GM21447 (cell line): ENCODE data around the gene CFAP74.

Experiments
- ATAC-seq: cut with Tn5 transposase; IDR thresholded peaks from one replicate; pipeline ENCODE4 v1.9.1; 2021; ENCODE audit not compliant: unreplicated experiment

The CFAP74 gene

DNA sequence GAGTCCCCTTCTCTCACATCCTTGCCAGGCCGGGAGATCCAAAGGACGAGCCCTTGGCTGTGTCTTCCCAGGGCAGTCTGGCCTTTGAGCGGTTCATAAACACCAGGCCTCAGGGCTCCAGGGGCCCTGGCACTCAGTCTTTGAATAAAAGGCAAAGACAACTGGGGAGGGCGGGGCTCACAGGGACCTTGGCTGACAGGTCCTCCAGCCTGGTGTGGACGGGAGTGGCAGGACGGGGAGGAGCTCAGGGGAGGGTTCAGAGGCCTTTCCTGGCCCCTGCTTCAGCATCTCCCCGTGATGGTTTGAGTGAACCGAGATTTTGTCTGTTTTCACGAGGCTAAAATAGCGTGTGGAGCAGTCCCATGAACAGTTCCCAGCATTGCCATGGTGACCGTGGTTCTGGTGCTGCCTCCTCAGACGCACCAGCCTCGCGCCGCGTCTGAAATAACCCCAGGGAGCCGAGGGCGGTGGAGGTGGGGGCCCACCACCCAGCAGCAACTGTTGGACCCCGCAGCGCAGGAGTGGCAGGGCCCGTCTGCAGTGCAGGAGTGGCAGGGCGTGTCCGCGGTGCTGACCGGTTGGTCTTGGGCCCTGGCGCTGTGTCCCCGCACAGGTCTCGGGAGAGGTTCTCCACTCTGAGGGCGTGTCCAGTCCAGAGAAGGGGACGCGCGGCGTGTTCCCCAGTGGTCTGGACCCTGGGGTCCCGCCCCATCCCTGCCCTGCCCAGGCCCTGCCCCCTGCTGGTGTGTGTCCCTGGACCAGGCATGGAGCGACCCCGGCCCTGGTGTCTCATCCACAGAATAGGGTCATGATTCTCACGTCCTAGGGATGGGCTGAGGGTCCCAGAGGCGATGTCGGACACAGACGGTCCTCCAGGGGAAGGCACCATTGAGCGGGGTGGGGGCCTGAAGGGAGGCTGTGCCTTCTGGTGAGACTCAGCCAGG, 39.5 kb upstream of the CFAP74 start:
- no peak for ATAC-seq

GRCh38 chr1:2041887-2042286, 38.3 kb upstream of the CFAP74 start:
- ATAC-seq: no peak

GRCh38 chr1:2041305-2041704, 37.7 kb upstream of the CFAP74 start:
- ATAC-seq: no peak

DNA sequence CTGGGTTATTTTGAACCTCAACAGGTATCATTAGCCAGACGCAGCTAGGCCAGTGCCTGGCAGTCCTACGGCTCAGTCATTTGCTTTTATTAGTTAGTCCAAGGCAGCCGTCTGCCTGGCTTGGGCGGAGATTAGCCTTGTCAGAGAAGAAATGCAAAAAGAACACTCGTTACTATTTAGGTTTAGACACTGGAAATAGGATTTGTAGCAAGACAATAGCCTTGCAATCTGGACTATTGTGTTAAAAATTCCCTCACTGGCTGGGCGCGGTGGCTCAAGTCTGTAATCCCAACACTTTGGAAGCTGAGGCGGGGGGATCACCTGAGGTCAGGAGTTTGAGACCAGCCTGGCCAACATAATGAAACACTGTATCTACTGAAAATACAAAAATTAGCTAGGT, 35.7 kb upstream of the CFAP74 start:
- no peak for ATAC-seq

GRCh38 chr1:2038229-2038628, 34.6 kb upstream of the CFAP74 start:
- no peak for ATAC-seq

DNA sequence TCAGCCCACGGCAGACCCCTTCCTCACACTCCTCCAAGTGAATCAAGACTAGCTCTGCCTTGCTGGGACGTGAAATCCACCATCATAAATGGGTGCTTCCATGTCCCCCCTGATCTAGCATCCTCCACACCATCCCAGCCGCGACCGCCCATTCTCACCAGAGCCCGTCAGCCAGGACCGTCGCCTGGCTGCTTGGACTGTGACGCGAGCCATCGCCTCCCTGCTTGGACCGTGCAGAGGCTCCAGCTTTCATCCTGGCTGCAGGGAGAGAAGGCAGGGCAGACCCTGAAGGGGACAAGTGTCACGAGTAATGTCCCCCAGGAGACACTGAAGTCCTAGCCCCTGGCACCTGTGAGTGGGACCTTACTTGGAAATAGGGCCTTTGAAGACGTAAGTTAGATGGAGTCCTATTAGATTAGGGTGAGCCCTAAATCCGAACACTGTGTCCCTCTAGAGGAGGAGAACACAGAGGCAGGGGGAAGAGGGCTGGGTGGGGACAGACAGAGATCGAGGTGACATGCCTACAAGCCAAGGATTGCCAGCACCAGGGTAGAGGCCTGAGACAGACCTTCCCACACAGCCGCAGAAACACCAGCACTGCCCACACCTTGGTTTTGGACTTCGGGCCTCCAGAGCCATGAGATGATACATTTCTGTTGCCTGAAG, 33.9 kb upstream of the CFAP74 start:
- no peak for ATAC-seq

- no peak for ATAC-seq
Observed at GRCh38 chr1:2036287-2036686, 32.7 kb upstream of the CFAP74 start.

DNA sequence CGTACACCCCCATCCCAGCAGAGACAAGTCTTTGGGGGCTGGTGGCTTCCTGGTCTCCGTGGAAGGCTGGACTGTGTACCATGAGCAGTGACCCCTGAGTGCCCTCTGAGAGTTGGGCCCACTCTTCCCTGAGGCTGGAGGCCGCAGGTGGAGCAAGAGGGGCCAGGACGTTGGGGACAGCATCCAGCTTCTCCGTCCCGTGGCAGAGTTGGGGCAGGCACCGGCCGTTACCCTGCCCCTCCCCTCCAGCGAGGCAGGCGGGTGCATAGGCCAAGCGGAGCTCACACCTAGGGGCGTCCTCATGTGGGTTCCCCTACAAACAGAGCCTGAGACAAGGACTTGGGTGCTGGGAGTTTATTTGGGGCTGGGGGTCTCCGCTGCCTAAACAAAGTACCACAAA, 29.6 kb upstream of the CFAP74 start:
- ATAC-seq: no peak

DNA sequence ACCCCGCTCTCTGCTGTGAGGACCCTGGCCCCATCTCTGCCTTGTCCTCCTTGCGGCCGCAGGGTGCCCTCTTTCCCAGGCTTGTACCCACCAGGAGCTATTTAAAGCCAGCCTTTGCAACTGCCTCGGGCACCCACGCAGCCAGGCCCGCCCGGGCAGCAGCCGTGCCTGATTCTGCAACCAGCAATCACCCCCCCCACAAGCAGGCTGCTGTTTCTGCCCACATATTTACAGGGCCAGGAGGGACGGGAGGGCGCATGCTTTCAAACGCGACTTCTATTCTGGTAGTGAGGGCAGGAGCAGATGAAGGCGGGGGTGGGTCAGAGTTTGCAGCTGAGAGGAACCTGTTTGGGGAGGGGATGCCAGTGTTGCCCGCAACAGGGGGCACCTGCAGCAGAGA, 29.2 kb upstream of the CFAP74 start:
- no peak for ATAC-seq

DNA sequence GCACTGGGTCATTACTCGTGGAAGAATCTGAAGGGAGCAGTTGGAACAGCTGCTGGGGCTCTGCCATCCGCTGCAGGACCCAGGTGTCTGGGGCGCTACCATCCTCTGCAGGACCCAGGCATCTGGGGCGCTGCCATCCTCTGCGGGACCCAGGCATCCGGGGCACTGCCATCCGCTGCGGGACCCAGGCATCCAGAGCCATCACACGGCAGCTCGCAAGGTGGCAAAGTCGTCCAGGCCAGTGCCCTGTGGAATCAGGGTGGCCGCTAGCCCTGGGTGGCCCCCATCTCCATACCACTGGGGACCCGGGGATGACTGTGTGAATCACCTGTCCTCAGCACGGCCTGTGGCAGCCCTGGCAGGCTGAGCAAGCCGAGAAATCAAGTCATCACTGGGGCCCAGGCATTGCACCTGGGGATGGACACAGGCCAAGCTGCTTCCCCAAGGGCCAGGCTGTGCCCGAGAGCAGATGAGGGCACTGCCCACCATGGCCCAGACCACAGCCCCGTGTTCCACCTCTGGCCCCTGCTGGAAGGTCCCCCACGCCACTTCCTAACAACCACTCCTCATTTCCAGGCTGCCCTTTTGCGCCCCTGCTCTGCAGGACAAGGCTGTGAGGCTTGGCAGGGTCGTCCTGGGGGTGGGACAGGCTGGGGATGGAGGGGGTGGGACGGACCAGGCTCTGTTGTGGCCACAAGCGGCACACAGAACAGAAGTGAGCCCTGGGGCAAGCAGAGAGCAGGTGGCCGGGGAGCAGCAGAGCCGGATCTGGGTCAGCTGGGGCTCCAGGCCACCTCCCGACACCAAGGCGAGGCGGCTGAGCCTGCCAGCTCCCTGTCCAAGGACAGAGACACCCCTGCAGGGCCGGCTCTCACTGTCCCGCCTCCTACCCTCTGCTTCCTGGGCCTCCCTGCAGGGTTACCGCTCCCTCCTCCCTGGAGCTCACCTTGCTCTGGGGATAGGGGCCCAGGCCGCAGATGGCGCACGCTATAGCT, 28.3 kb upstream of the CFAP74 start:
- ATAC-seq: no peak

GRCh38 chr1:2030076-2030871, 26.7 kb upstream of the CFAP74 start:
- no peak for ATAC-seq

- ATAC-seq: no peak
Observed at GRCh38 chr1:2029561-2029960, 26.0 kb upstream of the CFAP74 start.

DNA sequence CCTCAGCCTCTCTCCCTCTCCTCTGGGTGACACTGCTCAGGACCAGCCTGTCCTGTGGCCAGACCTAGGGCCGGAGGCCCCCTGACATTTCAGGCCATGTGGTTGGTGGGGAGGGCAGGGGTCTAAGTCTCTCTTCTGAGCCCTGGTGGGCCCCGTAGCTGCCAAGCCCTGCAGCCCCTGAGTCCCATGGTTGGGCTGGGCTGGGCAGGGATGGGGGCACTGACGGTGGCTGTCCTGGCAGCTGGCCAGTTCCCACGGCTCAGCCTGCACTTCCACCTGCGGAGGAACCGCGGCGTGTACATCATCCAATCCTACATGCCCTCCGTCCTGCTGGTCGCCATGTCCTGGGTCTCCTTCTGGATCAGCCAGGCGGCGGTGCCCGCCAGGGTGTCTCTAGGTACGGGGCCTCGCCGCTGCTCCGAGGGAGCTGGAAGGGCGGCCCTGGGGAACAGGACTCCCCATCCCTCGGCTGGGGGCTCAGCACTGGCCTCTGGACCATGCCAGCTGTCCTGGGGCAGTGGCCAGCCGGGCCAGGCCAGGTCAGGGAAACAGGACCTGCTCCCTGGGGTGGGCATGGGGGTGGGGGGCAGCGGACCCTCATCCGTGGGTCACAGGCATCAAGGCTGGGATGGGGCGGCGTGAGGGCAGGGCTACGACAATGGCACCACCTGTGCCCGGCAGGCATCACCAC, 25.4 kb upstream of the CFAP74 start:
- no peak for ATAC-seq

DNA sequence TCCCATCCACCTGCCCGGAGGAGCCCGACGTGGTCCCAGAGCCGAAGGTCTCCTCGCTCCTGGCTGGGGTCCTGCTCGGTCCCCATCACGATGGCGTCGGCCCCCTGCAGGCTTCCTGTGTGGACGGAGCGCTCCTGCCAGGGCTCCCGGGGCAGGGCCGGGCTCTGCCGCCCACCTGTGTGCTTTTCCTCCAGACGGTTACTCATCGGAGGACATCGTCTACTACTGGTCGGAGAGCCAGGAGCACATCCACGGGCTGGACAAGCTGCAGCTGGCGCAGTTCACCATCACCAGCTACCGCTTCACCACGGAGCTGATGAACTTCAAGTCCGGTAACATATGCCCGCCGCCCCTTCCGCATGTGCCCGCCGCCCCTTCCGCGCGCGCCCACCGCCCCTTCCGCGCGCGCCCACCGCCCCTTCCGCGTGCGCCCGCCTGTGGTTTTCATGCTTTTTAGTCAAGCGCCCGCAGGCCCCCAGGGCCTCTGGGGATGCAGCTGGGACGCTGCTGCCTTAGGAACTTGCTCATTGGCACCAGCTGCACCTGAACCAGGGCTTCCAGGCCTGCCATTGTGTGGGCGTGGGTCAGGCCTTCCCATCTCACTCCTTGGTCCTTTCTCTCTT, 24.5 kb upstream of the CFAP74 start:
- no peak for ATAC-seq

DNA sequence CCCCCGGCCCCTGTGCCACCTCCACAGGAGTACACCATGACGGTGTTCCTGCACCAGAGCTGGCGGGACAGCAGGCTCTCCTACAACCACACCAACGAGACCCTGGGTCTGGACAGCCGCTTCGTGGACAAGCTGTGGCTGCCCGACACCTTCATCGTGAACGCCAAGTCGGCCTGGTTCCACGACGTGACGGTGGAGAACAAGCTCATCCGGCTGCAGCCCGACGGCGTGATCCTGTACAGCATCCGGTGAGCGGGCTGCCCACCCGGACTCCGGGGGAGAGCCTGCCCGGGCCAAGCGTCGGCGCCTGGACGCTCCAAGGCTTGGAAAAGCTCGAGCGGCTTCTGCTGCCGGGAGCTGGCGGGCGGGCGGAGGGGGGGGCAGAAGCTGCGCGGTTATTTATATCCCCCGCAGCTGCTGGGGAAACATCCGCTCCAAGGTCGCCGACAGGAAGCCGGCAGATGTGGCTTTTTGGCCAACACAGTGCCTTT, 21.9 kb upstream of the CFAP74 start:
- ATAC-seq: no peak

GRCh38 chr1:2024887-2025286, 21.3 kb upstream of the CFAP74 start:
- ATAC-seq: no peak

DNA sequence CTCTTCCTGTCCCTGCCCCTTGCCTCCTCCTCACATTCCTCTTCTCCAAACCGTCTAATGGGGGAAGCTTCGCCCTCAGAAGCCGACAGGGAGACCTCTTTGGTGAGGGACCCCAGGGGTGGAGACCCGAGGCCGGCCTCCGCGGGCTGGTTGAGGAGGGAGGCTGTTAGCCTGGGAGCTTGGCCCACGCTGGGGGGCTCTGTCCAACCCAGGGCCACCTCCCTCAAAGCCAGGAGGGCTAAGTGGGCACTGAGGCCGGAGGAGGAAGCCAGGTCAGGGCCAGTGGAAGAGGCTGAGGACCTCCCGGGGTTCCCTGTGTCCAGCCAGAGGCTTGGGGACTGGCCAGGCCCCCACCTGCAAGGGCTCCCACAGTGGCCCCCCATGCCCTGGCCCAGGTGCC, 20.9 kb upstream of the CFAP74 start:
- ATAC-seq: no peak

GRCh38 chr1:2023187-2023586, 19.6 kb upstream of the CFAP74 start:
- no peak for ATAC-seq

DNA sequence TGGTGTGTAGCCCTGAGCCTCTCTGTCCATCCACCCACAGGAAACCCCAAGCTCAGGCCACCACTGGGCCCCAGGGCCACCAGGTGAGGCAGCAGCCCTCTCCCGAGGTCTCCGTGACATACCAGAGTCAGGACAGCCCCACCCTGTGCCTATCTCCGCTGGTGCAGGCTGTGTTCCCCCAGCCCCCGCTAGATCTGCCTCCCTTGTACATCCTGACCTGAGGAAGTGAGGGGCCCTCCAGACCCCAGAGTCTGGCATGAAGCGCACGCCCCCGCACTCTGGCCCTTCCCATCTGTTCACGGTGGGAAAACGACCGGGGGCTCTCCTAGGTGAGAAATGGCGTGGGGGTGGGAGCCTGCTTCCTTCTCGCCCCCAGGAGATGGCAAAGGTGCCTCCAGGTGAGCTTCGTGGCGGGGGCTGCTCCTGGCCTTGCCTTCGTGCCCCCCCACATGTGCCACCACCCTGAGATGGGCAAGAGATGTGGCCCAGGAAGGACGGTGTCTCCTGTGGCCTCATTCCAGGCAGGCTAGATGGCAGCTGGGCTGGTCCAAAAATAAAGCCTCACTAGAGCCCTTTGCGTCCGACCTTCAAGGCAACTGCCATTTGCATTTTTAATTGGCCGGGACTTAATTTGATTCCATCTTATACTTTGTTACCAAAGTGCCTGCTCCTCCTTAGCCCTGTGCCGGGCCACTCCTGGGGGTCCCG, 18.6 kb upstream of the CFAP74 start:
- ATAC-seq: no peak
